Parathyroid adenoma (tissue), 2 donors: ENCODE results near the gene ADRB1.

Source experiments
- H2AFZ ChIP-seq: fragments of 300-600 bp; sonication (generic); one replicate; pipeline ENCODE4 v1.7.0; 2017; ENCODE audit warnings: antibody characterized with exemption, mild to moderate bottlenecking
- H3K27ac ChIP-seq: fragments of 300-600 bp; sonication (generic); one replicate; pipeline ENCODE4 v1.7.0; 2017
- H3K27me3 ChIP-seq: fragments of 300-600 bp; sonication (generic); one replicate; pipeline ENCODE4 v1.7.0; 2017; ENCODE audit warnings: low read length; ENCODE audit not compliant: control insufficient read depth, insufficient read depth
- H3K36me3 ChIP-seq: fragments of 300-600 bp; sonication (generic); one replicate; pipeline ENCODE4 v1.7.0; 2017; ENCODE audit warnings: low read length; ENCODE audit not compliant: control insufficient read depth, insufficient read depth
- H3K4me1 ChIP-seq: fragments of 300-600 bp; sonication (generic); one replicate; pipeline ENCODE4 v1.7.0; 2017; ENCODE audit warnings: control low read depth
- H3K4me2 ChIP-seq: fragments of 300-600 bp; sonication (generic); one replicate; pipeline ENCODE4 v1.7.0; 2017; ENCODE audit warnings: low read length
- H3K4me3 ChIP-seq: fragments of 300-600 bp; sonication (generic); one replicate; pipeline ENCODE4 v1.7.0; 2017; ENCODE audit warnings: low read depth, low read length
- H3K79me2 ChIP-seq: fragments of 300-600 bp; sonication (generic); one replicate; pipeline ENCODE4 v1.7.0; 2017; ENCODE audit warnings: control low read depth
- H3K9ac ChIP-seq: fragments of 300-600 bp; sonication (generic); one replicate; pipeline ENCODE4 v1.7.0; 2017; ENCODE audit warnings: mild to moderate bottlenecking
- H3K9me3 ChIP-seq: fragments of 300-600 bp; sonication (generic); one replicate; pipeline ENCODE4 v1.7.0; 2017; ENCODE audit warnings: low read length; ENCODE audit not compliant: control insufficient read depth
- CTCF ChIP-seq: fragments of 300-600 bp; sonication (generic); IDR thresholded peaks from one replicate; pipeline ENCODE4 v1.7.0; 2017; ENCODE audit warnings: antibody characterized with exemption, mild to moderate bottlenecking
- donor health status: primary hyperparathyroidism.

The ADRB1 gene

GRCh38 chr10:114029655-114030054 lies 14.0 kb upstream of the ADRB1 start:
- no peaks in the 10 kb centered on the region for H3K9me3 ChIP-seq
- no peak for TF ChIP-seq CTCF

GRCh38 chr10:114030140-114030539 lies 13.5 kb upstream of the ADRB1 start:
- Histone ChIP-seq H3K9me3 (no peaks in the 10 kb centered on the region), H3K4me3 (no peak overlapping the region)

More at GRCh38 chr10:114029655-114030054, 14.0 kb upstream of the ADRB1 start:
- no peaks in the 10 kb centered on the region for H3K79me2 ChIP-seq
- no peak overlapping the region for H3K4me2 ChIP-seq
- no peak overlapping the region for H3K4me3 ChIP-seq
- no peak overlapping the region for H2AFZ ChIP-seq
- H3K9ac ChIP-seq, result no peak overlapping the region
- no peaks in the 10 kb centered on the region for H3K4me1 ChIP-seq
- H3K27me3 ChIP-seq, result no peaks in the 10 kb centered on the region
- no peaks in the 10 kb centered on the region for H3K36me3 ChIP-seq
- no peak overlapping the region for H3K27ac ChIP-seq

GRCh38 chr10:114031073-114031972 lies 12.3 kb upstream of the ADRB1 start:
- Histone ChIP-seq H3K79me2 (no peaks in the 10 kb centered on the region), H3K4me2 (no peak overlapping the region), H3K9ac (no peak overlapping the region), H3K4me3 (no peak overlapping the region), H2AFZ (no peak overlapping the region), H3K27me3 (no peaks in the 10 kb centered on the region), H3K36me3 (no peaks in the 10 kb centered on the region), H3K4me1 (no peaks in the 10 kb centered on the region), H3K27ac (no peak overlapping the region), H3K9me3 (no peaks in the 10 kb centered on the region)
- TF ChIP-seq CTCF, result no peak

More at GRCh38 chr10:114030140-114030539, 13.5 kb upstream of the ADRB1 start:
- no peaks in the 10 kb centered on the region for H3K36me3 ChIP-seq
- H3K79me2 ChIP-seq, result no peaks in the 10 kb centered on the region
- H3K4me1 ChIP-seq, result no peaks in the 10 kb centered on the region
- no peak for TF ChIP-seq CTCF
- no peaks in the 10 kb centered on the region for H3K27me3 ChIP-seq
- no peak overlapping the region for H3K9ac ChIP-seq
- H3K4me2 ChIP-seq, result no peak overlapping the region
- no peak overlapping the region for H3K27ac ChIP-seq
- no peak overlapping the region for H2AFZ ChIP-seq

- no peaks in the 10 kb centered on the region for H3K36me3 ChIP-seq
- no peaks in the 10 kb centered on the region for H3K9me3 ChIP-seq
- no peak overlapping the region for H3K4me3 ChIP-seq
- TF ChIP-seq CTCF, result no peak
- no peak overlapping the region for H3K9ac ChIP-seq
- no peak overlapping the region for H3K4me2 ChIP-seq
- no peak overlapping the region for H3K27ac ChIP-seq
- H3K79me2 ChIP-seq, result no peaks in the 10 kb centered on the region
- H3K4me1 ChIP-seq, result no peaks in the 10 kb centered on the region
- H3K27me3 ChIP-seq, result no peaks in the 10 kb centered on the region
- no peak overlapping the region for H2AFZ ChIP-seq
Observed at GRCh38 chr10:114033566-114033965, 10.1 kb upstream of the ADRB1 start.
